ENCODE measurements around the gene RAB24.

RAB24 gene

GRCh38 chr5:177288191-177288590 is 15.3 kb downstream of the RAB24 start:
- Histone ChIP-seq H3K4me1 (ENCODE audit: insufficient read depth, low read length) (no peaks in the 10 kb centered on the region), H3K9ac (ENCODE audit: low read depth, low read length) (no peak overlapping the region), H2AFZ (ENCODE audit: low read depth, low read length) (no peak overlapping the region), H3K27ac (ENCODE audit: low read length) (no peak overlapping the region), H4K20me1 (ENCODE audit: insufficient read depth, low read length) (no peaks in the 10 kb centered on the region), H3K9me3 (ENCODE audit: insufficient read depth, low read length, severe bottlenecking) (no peaks in the 10 kb centered on the region), H3K79me2 (ENCODE audit: insufficient read depth, low read length) (no peaks in the 10 kb centered on the region), H3K27me3 (ENCODE audit: insufficient read depth, low read length, poor library complexity) (no peaks in the 10 kb centered on the region), H3K4me3 (ENCODE audit: low read depth in 1 of 2, low read length in 2 of 2) (no peak overlapping the region), H3K4me2 (ENCODE audit: insufficient read depth, low read length) (no peak overlapping the region), H3K36me3 (ENCODE audit: insufficient read depth, low read length) (peaks cover 87% of the 10 kb centered on the region)
- DNase-seq: no peak
- no peak for TF ChIP-seq EZH2 (IDR thresholded peaks at IDR 0.05; ENCODE audit: borderline replicate concordance, low read depth, low read length, severe bottlenecking)
- no peak for TF ChIP-seq CTCF (IDR thresholded peaks at IDR 0.05; ENCODE audit: borderline replicate concordance, extremely low read depth, low read length, poor library complexity, severe bottlenecking)
- no peak for ATAC-seq (ENCODE audit: insufficient read depth, low read depth)

- ATAC-seq (ENCODE audit: insufficient read depth, low read depth): no peak
- Histone ChIP-seq H3K36me3 (ENCODE audit: insufficient read depth, low read length) (peaks cover 84% of the 10 kb centered on the region), H3K27ac (ENCODE audit: low read length) (no peak overlapping the region)
Observed at GRCh38 chr5:177276886-177277285, 26.6 kb downstream of the RAB24 start.

GRCh38 chr5:177275883-177276282 is 27.6 kb downstream of the RAB24 start:
- Histone ChIP-seq H3K4me3 (ENCODE audit: low read depth in 1 of 2, low read length in 2 of 2) (no peak overlapping the region), H3K36me3 (ENCODE audit: insufficient read depth, low read length) (peaks cover 86% of the 10 kb centered on the region), H3K9me3 (ENCODE audit: insufficient read depth, low read length, severe bottlenecking) (no peaks in the 10 kb centered on the region), H3K4me1 (ENCODE audit: insufficient read depth, low read length) (no peaks in the 10 kb centered on the region), H3K27me3 (ENCODE audit: insufficient read depth, low read length, poor library complexity) (no peaks in the 10 kb centered on the region), H3K4me2 (ENCODE audit: insufficient read depth, low read length) (no peak overlapping the region), H4K20me1 (ENCODE audit: insufficient read depth, low read length) (no peaks in the 10 kb centered on the region), H3K9ac (ENCODE audit: low read depth, low read length) (no peak overlapping the region), H3K27ac (ENCODE audit: low read length) (no peak overlapping the region), H3K79me2 (ENCODE audit: insufficient read depth, low read length) (no peaks in the 10 kb centered on the region), H2AFZ (ENCODE audit: low read depth, low read length) (no peak overlapping the region)
- TF ChIP-seq CTCF (IDR thresholded peaks at IDR 0.05; ENCODE audit: borderline replicate concordance, extremely low read depth, low read length, poor library complexity, severe bottlenecking) (no peak), EZH2 (IDR thresholded peaks at IDR 0.05; ENCODE audit: borderline replicate concordance, low read depth, low read length, severe bottlenecking) (no peak)
- DNase-seq (no peak), ATAC-seq (ENCODE audit: insufficient read depth, low read depth) (no peak)

More at GRCh38 chr5:177276886-177277285, 26.6 kb downstream of the RAB24 start:
- Histone ChIP-seq H4K20me1 (ENCODE audit: insufficient read depth, low read length) (no peaks in the 10 kb centered on the region), H3K4me3 (ENCODE audit: low read depth in 1 of 2, low read length in 2 of 2) (no peak overlapping the region), H3K4me2 (ENCODE audit: insufficient read depth, low read length) (no peak overlapping the region), H3K4me1 (ENCODE audit: insufficient read depth, low read length) (no peaks in the 10 kb centered on the region), H3K9ac (ENCODE audit: low read depth, low read length) (no peak overlapping the region), H2AFZ (ENCODE audit: low read depth, low read length) (no peak overlapping the region), H3K27me3 (ENCODE audit: insufficient read depth, low read length, poor library complexity) (no peaks in the 10 kb centered on the region), H3K9me3 (ENCODE audit: insufficient read depth, low read length, severe bottlenecking) (no peaks in the 10 kb centered on the region), H3K79me2 (ENCODE audit: insufficient read depth, low read length) (no peaks in the 10 kb centered on the region)
- no peak for DNase-seq
- TF ChIP-seq CTCF (IDR thresholded peaks at IDR 0.05; ENCODE audit: borderline replicate concordance, extremely low read depth, low read length, poor library complexity, severe bottlenecking) (no peak), EZH2 (IDR thresholded peaks at IDR 0.05; ENCODE audit: borderline replicate concordance, low read depth, low read length, severe bottlenecking) (no peak)

- Histone ChIP-seq H3K27me3 (ENCODE audit: insufficient read depth, low read length, poor library complexity) (no peaks in the 10 kb centered on the region), H3K79me2 (ENCODE audit: insufficient read depth, low read length) (no peaks in the 10 kb centered on the region), H3K36me3 (ENCODE audit: insufficient read depth, low read length) (peaks cover 89% of the 10 kb centered on the region), H2AFZ (ENCODE audit: low read depth, low read length) (no peak overlapping the region), H3K4me1 (ENCODE audit: insufficient read depth, low read length) (no peaks in the 10 kb centered on the region), H3K27ac (ENCODE audit: low read length) (no peak overlapping the region), H3K4me2 (ENCODE audit: insufficient read depth, low read length) (no peak overlapping the region), H3K9ac (ENCODE audit: low read depth, low read length) (no peak overlapping the region), H3K4me3 (ENCODE audit: low read depth in 1 of 2, low read length in 2 of 2) (no peak overlapping the region), H4K20me1 (ENCODE audit: insufficient read depth, low read length) (no peaks in the 10 kb centered on the region), H3K9me3 (ENCODE audit: insufficient read depth, low read length, severe bottlenecking) (no peaks in the 10 kb centered on the region)
- TF ChIP-seq EZH2 (IDR thresholded peaks at IDR 0.05; ENCODE audit: borderline replicate concordance, low read depth, low read length, severe bottlenecking) (no peak), CTCF (IDR thresholded peaks at IDR 0.05; ENCODE audit: borderline replicate concordance, extremely low read depth, low read length, poor library complexity, severe bottlenecking) (no peak)
- ATAC-seq (ENCODE audit: insufficient read depth, low read depth) (no peak), DNase-seq (no peak)
Observed at GRCh38 chr5:177271113-177271512, 32.4 kb downstream of the RAB24 start.

Measured in DND-41 (cell line).